H1 (cell line): ENCODE data around the gene PLEKHG2. TPM values are rescaled to one million over a fixed set of nuclear protein-coding genes. Genes with fewer than 3 reads are reported as not detected.

Experiments used
- CTCF ChIA-PET: fragments of 300-600 bp; sonication (Branson Sonifier 250); formaldehyde crosslinking; loops from one replicate; lab custom pipeline; 2021; ENCODE audit not compliant: partially characterized antibody; lab: Charles Lee
- POLR2A ChIA-PET: fragments of 300-600 bp; sonication (Branson Sonifier 250); formaldehyde crosslinking; loops from one replicate; lab custom pipeline; 2021; ENCODE audit warnings: inconsistent platforms; ENCODE audit not compliant: partially characterized antibody; lab: Charles Lee
- DNase-seq, 2 experiments: peaks; one replicate each; pipeline versions ENCODE4 v3.0.0 to v3.0.0-alpha.2; 2010 to 2022; ENCODE audit warnings: low spot score in 2 of 2, low read depth in 1 of 2, mixed read lengths in 1 of 2
- FAIRE-seq: peaks from 2 replicates; lab custom pipeline; 2011; peaks lifted over from hg19 to GRCh38; lab: Jason Lieb, UNC
- H2AFZ ChIP-seq: 2 replicates; pipeline ENCODE4 v1.8.1; 2012; ENCODE audit warnings: low read length, inconsistent platforms
- H2AK5ac ChIP-seq: 2 replicates; pipeline ENCODE4 v1.6.1; 2013; ENCODE audit warnings: low read depth, low read length
- H2BK120ac ChIP-seq: replicated peaks from 2 replicates; pipeline ENCODE3; 2013; ENCODE audit warnings: low read depth, low read length, inconsistent platforms
- H2BK12ac ChIP-seq: 2 replicates; pipeline ENCODE4 v1.6.1; 2013; ENCODE audit warnings: low read depth, low read length
- H2BK15ac ChIP-seq: 2 replicates; pipeline ENCODE4 v1.6.1; 2013; ENCODE audit warnings: low read length
- H2BK20ac ChIP-seq: 2 replicates; pipeline ENCODE4 v1.6.1; 2013; ENCODE audit warnings: low read length
- H2BK5ac ChIP-seq: 2 replicates; pipeline ENCODE4 v1.6.1; 2013; ENCODE audit warnings: low read depth, low read length
- H3K14ac ChIP-seq: 2 replicates; pipeline ENCODE4 v1.6.1; 2013; ENCODE audit warnings: inconsistent platforms; ENCODE audit not compliant: insufficient read length
- H3K18ac ChIP-seq: 2 replicates; pipeline ENCODE4 v1.6.1; 2013; ENCODE audit warnings: low read length; ENCODE audit errors: extremely low read depth
- H3K23ac ChIP-seq: 2 replicates; pipeline ENCODE4 v1.6.1; 2013; ENCODE audit warnings: inconsistent platforms; ENCODE audit not compliant: insufficient read length
- H3K23me2 ChIP-seq: 2 replicates; pipeline ENCODE4 v1.6.1; 2013; ENCODE audit warnings: low read depth, low read length
- H3K27ac ChIP-seq: 2 replicates; pipeline ENCODE4 v1.6.1; 2011; ENCODE audit warnings: low read depth, low read length, inconsistent platforms
- H3K27me3 ChIP-seq, 4 experiments: replicated peaks in 1 of 4; 1 replicate in 1 of 4; 2 replicates in 3 of 4; pipeline versions ENCODE4 v1.6.1 to v1.8.1; 2011 to 2013; ENCODE audit warnings: low read length in 3 of 4, mild to moderate bottlenecking in 3 of 4, inconsistent platforms in 2 of 4, mixed read lengths in 2 of 4, moderate library complexity in 1 of 4; ENCODE audit not compliant: control insufficient read depth in 3 of 4, insufficient read depth in 3 of 4; ENCODE audit errors: extremely low read depth in 1 of 4
- H3K36me3 ChIP-seq, 4 experiments: 2 replicates each; pipeline versions ENCODE4 v1.6.1 to v1.8.1; 2011 to 2013; ENCODE audit warnings: mild to moderate bottlenecking in 4 of 4, low read length in 3 of 4, moderate library complexity in 2 of 4, control low read depth in 1 of 4, inconsistent platforms in 1 of 4; ENCODE audit not compliant: insufficient read depth in 4 of 4, control insufficient read depth in 2 of 4
- H3K4ac ChIP-seq: replicated peaks from 2 replicates; pipeline ENCODE3; 2013; ENCODE audit warnings: low read length, low read depth, mixed read lengths, inconsistent platforms; ENCODE audit not compliant: insufficient read length
- H3K4me1 ChIP-seq, 4 experiments: replicated peaks in 1 of 4; 1 replicate in 1 of 4; 2 replicates in 3 of 4; pipeline versions ENCODE4 v1.6.1 to v1.8.1; 2011 to 2013; ENCODE audit warnings: low read length in 3 of 4, inconsistent platforms in 2 of 4, mixed read lengths in 1 of 4; ENCODE audit not compliant: insufficient read depth in 4 of 4, control insufficient read depth in 3 of 4
- H3K4me2 ChIP-seq, 2 experiments: 2 replicates each; pipeline versions ENCODE4 v1.6.1 to v1.8.1; 2011 to 2013; ENCODE audit warnings: low read depth in 2 of 2, low read length in 2 of 2, control low read depth in 1 of 2, inconsistent platforms in 1 of 2, mild to moderate bottlenecking in 1 of 2; ENCODE audit not compliant: insufficient read depth in 1 of 2
- H3K4me3 ChIP-seq, 4 experiments: fragments of 200-600, 300-600 bp in 1 of 4; sonication (generic), shearing (Covaris generic), sonication (Bioruptor Twin) in 1 of 4; 2 replicates each; pipeline versions ENCODE4 v1.5.1 to v1.8.1; 2011 to 2016; ENCODE audit warnings: low read length in 4 of 4, low read depth in 3 of 4, control low read depth in 2 of 4, inconsistent platforms in 2 of 4, mild to moderate bottlenecking in 2 of 4, mixed read lengths in 1 of 4, moderate library complexity in 1 of 4; ENCODE audit not compliant: insufficient read depth in 2 of 4; ENCODE audit errors: extremely low read depth in 1 of 4
- H3K56ac ChIP-seq: replicated peaks from 2 replicates; pipeline ENCODE3; 2013; ENCODE audit warnings: low read depth, mild to moderate bottlenecking, mixed read lengths, low read length, inconsistent platforms; ENCODE audit not compliant: insufficient read length
- H3K79me1 ChIP-seq: 2 replicates; pipeline ENCODE4 v1.6.1; 2013; ENCODE audit warnings: low read depth, low read length, control low read depth
- H3K79me2 ChIP-seq, 2 experiments: 2 replicates each; pipeline versions ENCODE4 v1.6.1 to v1.8.1; 2012 to 2013; ENCODE audit warnings: low read length in 2 of 2, mild to moderate bottlenecking in 2 of 2, inconsistent platforms in 1 of 2; ENCODE audit not compliant: insufficient read depth in 2 of 2, control insufficient read depth in 1 of 2
- H3K9ac ChIP-seq, 4 experiments: replicated peaks in 1 of 4; 1 replicate in 1 of 4; 2 replicates in 3 of 4; pipeline versions ENCODE4 v1.6.1 to v1.8.1; 2011 to 2013; ENCODE audit warnings: low read depth in 3 of 4, low read length in 3 of 4, control low read depth in 2 of 4, mild to moderate bottlenecking in 2 of 4, moderate library complexity in 2 of 4, inconsistent platforms in 1 of 4; ENCODE audit errors: extremely low read depth in 1 of 4
- H3K9me3 ChIP-seq, 2 experiments: 2 replicates each; pipeline versions ENCODE4 v1.6.1 to v1.8.1; 2012 to 2013; ENCODE audit warnings: mild to moderate bottlenecking in 2 of 2, moderate library complexity in 2 of 2, control low read depth in 1 of 2, inconsistent platforms in 1 of 2, low read depth in 1 of 2, low read length in 1 of 2, mixed read lengths in 1 of 2; ENCODE audit not compliant: insufficient read depth in 2 of 2
- H4K20me1 ChIP-seq, 2 experiments: replicated peaks in 1 of 2; 2 replicates each; pipeline versions ENCODE3 to v1.8.1; 2011 to 2013; ENCODE audit warnings: inconsistent platforms in 2 of 2, low read length in 2 of 2, mild to moderate bottlenecking in 1 of 2; ENCODE audit not compliant: insufficient read depth in 2 of 2, control insufficient read depth in 1 of 2
- H4K5ac ChIP-seq: 2 replicates; pipeline ENCODE4 v1.6.1; 2013; ENCODE audit warnings: low read length, low read depth, mixed read lengths, inconsistent platforms; ENCODE audit not compliant: insufficient read length
- H4K8ac ChIP-seq: 2 replicates; pipeline ENCODE4 v1.8.0; 2013; ENCODE audit warnings: mild to moderate bottlenecking, moderate library complexity, low read length, inconsistent platforms; ENCODE audit not compliant: insufficient read depth; ENCODE audit errors: extremely low read depth
- H4K91ac ChIP-seq: replicated peaks from 2 replicates; pipeline ENCODE3; 2013; ENCODE audit warnings: low read length, mixed read lengths, inconsistent platforms; ENCODE audit not compliant: insufficient read length
- EGR1 ChIP-seq: IDR thresholded peaks from 2 replicates; pipeline ENCODE4 v1.6.1; 2011; ENCODE audit warnings: low read depth, low read length, borderline replicate concordance
- NANOG ChIP-seq: IDR thresholded peaks from 2 replicates; pipeline ENCODE4 v1.6.1; 2011; ENCODE audit warnings: low read length, low read depth, mild to moderate bottlenecking, inconsistent platforms; ENCODE audit not compliant: insufficient read depth, poor library complexity, severe bottlenecking
- POLR2AphosphoS5 ChIP-seq: IDR thresholded peaks from 2 replicates; pipeline ENCODE4 v1.6.1; 2011; ENCODE audit warnings: low read depth, low read length
- WGBS, 2 experiments: shearing (Covaris generic) in 1 of 2; methylation state at CpG; one replicate each; pipeline versions ENCODE4 v1.1.6 to v1.1.7; 2013 to 2015; ENCODE audit warnings: low lambda C conversion rate in 2 of 2, mixed read lengths in 2 of 2, inconsistent platforms in 1 of 2, low coverage in 1 of 2, missing lambda C conversion rate in 1 of 2; ENCODE audit not compliant: insufficient replicate concordance in 2 of 2, insufficient coverage in 1 of 2, insufficient read length in 1 of 2; ENCODE audit errors: extremely low coverage in 1 of 2, missing lambda C conversion rate in 1 of 2; 5-methylcytosine and 5-hydroxymethylcytosine counted together
- polyA plus RNA-seq, 7 experiments: library from polyadenylated mRNA; depleted of rRNA in 3 of 7; stranded (reverse) in 5 of 7; unstranded in 2 of 7; fragments of >200 nt in 5 of 7; fragments of 200-250 nt in 2 of 7; gene quantifications; 1 replicate in 5 of 7; 2 replicates in 1 of 7; 4 replicates in 1 of 7; pipeline versions ENCODE4 v1.2.1 to v1.2.3, GENCODE V29; 2011 to 2013; ENCODE audit warnings: missing spikeins in 2 of 7, mixed read lengths in 2 of 7
- total RNA-seq: library from RNA; stranded (reverse); fragmentation: NEBNext Ultra II Directional; extraction: Animal tissue kit (Norgen Biotek cat#: 25700); gene quantifications from 2 replicates; pipeline ENCODE4 v1.2.1, GENCODE V29; 2021

The PLEKHG2 gene
- total and polyA plus RNA-seq, 2 of the 8 experiments (the other 6 are each of a cell fraction or from before 2014, with no cell fraction given), result 16.9 to 65.7 TPM

- Histone ChIP-seq H3K4me2 (peak overlapping the region; percentile 69 to 82; a peak in 1 of 4 replicates), H3K56ac (no peak overlapping the region), H4K20me1 (peaks cover 2 to 18% of the 10 kb centered on the region in 2 experiments), H2AK5ac (no peak overlapping the region), H3K4ac (no peak overlapping the region), H3K18ac (no peak overlapping the region), H2AFZ (no peak overlapping the region), H4K5ac (no peak overlapping the region), H3K36me3 (peaks cover 20 to 30% (median 23%) of the 10 kb centered on the region in 4 experiments), H2BK15ac (no peak overlapping the region), H3K9me3 (no peaks in the 10 kb centered on the region), H3K27me3 (no peaks in the 10 kb centered on the region; a peak in 1 of 7 replicates), H3K27ac (peak overlapping the region; percentile 36; the same call in 1 of the 2 replicates), H3K79me2 (peaks cover 7 to 20% of the 10 kb centered on the region in 2 experiments; a peak in 3 of 4 replicates), H3K23me2 (peaks cover 8% of the 10 kb centered on the region), H2BK12ac (no peak overlapping the region), H2BK20ac (no peak overlapping the region), H4K8ac (no peak overlapping the region), H3K4me1 (peaks cover 2 to 15% (median 6%) of the 10 kb centered on the region in 4 experiments), H3K14ac (no peak overlapping the region), H3K9ac (peak overlapping the region in 2 of 4 experiments; percentile 2 to 8; a peak in 3 of 7 replicates), H3K23ac (no peak overlapping the region), H3K4me3 (no peak overlapping the region; a peak in 2 of 8 replicates), H3K79me1 (peaks cover 8% of the 10 kb centered on the region), H2BK5ac (no peak overlapping the region), H2BK120ac (no peak overlapping the region), H4K91ac (no peak overlapping the region)
- WGBS, 2 experiments, result 95% methylated on average over 8 of the region's 8 CpGs; no CpG with 5 or more reads in 1 of the 2 experiments
- DNase-seq (no peak), FAIRE-seq (no peak)
- CTCF ChIA-PET, result interaction anchor here (0.9 to 2.1 kb wide), 3 partner anchors 19 to 38 kb away, joined by 3 to 6 read pairs (median 4); partner anchors contain the start of gene PLEKHG2
- POLR2A ChIA-PET, result interaction anchor here (0.9 to 47.8 kb wide), 15 partner anchors 10 to 90 kb away, joined by 3 to 1154 read pairs (median 7); partner anchors contain the start of genes MED29, PAF1, PLEKHG2 and RPS16
- TF ChIP-seq EGR1 (no peak), NANOG (no peak), POLR2AphosphoS5 (peak; percentile 78)
Measured at GRCh38 chr19:39433480-39434079, 21.1 kb downstream of the PLEKHG2 start.
